Measurements from ENCODE around the gene BCL6.

The BCL6 gene

GRCh38 chr3:187792521-187792920 lies 47.3 kb upstream of the BCL6 start:
- H3K27ac ChIP-seq (ENCODE audit: low read depth, low read length), result no peak overlapping the region
- peaks cover 23% of the 10 kb centered on the region for H3K4me1 ChIP-seq (ENCODE audit: control insufficient read depth, low read length)
- no peaks in the 10 kb centered on the region for H3K79me2 ChIP-seq (ENCODE audit: control insufficient read depth, low read length)
- H3K9me2 ChIP-seq (replicated peaks; ENCODE audit: control insufficient read depth, low read length), result no peaks in the 10 kb centered on the region
- H3K4me2 ChIP-seq (ENCODE audit: low read length), result no peak overlapping the region
- no peaks in the 10 kb centered on the region for H3K9me3 ChIP-seq (ENCODE audit: control insufficient read depth, insufficient read depth, low read length)
- H3F3A ChIP-seq (ENCODE audit: control insufficient read depth, insufficient read depth), result peaks cover 11% of the 10 kb centered on the region
- TF ChIP-seq CTCF (IDR thresholded peaks at IDR 0.05; ENCODE audit: low read depth, low read length, poor library complexity, severe bottlenecking) (no peak), EZH2phosphoT487 (IDR thresholded peaks at IDR 0.05; ENCODE audit: borderline replicate concordance, low read length) (no peak)
- no peaks in the 10 kb centered on the region for H4K20me1 ChIP-seq (ENCODE audit: control insufficient read depth, insufficient read depth, low read depth, low read length)
- no peaks in the 10 kb centered on the region for H3K27me3 ChIP-seq (ENCODE audit: control insufficient read depth, low read length)
- no peaks in the 10 kb centered on the region for H3K36me3 ChIP-seq (ENCODE audit: control insufficient read depth, low read length)
- H3K4me3 ChIP-seq (ENCODE audit: low read length), result no peak overlapping the region

DNA sequence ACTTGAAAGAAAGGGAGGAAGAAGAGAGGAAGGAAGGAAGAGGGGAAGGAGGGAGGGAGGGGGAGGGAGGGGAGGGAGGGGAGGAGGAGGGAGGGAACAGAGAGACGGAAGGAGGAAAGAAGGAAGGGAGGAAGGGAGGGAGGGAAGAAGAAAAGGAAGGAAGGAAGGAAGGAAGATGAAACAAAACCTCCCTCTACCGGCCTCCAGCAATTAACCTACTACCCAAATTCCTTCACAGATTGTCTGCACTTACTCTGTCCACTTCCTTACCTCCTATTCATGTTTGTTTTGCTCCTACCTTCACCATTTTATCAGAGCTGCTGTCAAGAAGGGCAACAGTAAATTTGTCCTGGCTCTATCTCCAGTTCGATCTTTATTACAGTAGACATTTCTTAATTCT lies 44.6 kb upstream of the BCL6 start:
- H3K9me2 ChIP-seq (replicated peaks; ENCODE audit: control insufficient read depth, low read length), result no peaks in the 10 kb centered on the region
- H3F3A ChIP-seq (ENCODE audit: control insufficient read depth, insufficient read depth), result peaks cover 11% of the 10 kb centered on the region
- H3K27me3 ChIP-seq (ENCODE audit: control insufficient read depth, low read length), result no peaks in the 10 kb centered on the region
- no peak overlapping the region for H3K27ac ChIP-seq (ENCODE audit: low read depth, low read length)
- H3K4me1 ChIP-seq (ENCODE audit: control insufficient read depth, low read length), result peaks cover 23% of the 10 kb centered on the region
- H3K4me2 ChIP-seq (ENCODE audit: low read length), result peak overlapping the region; percentile 39
- H3K9me3 ChIP-seq (ENCODE audit: control insufficient read depth, insufficient read depth, low read length), result no peaks in the 10 kb centered on the region
- no peaks in the 10 kb centered on the region for H3K79me2 ChIP-seq (ENCODE audit: control insufficient read depth, low read length)
- no peaks in the 10 kb centered on the region for H4K20me1 ChIP-seq (ENCODE audit: control insufficient read depth, insufficient read depth, low read depth, low read length)
- TF ChIP-seq CTCF (IDR thresholded peaks at IDR 0.05; ENCODE audit: low read depth, low read length, poor library complexity, severe bottlenecking) (no peak), EZH2phosphoT487 (IDR thresholded peaks at IDR 0.05; ENCODE audit: borderline replicate concordance, low read length) (no peak)
- H3K4me3 ChIP-seq (ENCODE audit: low read length), result no peak overlapping the region; the same call in 1 of the 2 replicates
- no peaks in the 10 kb centered on the region for H3K36me3 ChIP-seq (ENCODE audit: control insufficient read depth, low read length)

DNA sequence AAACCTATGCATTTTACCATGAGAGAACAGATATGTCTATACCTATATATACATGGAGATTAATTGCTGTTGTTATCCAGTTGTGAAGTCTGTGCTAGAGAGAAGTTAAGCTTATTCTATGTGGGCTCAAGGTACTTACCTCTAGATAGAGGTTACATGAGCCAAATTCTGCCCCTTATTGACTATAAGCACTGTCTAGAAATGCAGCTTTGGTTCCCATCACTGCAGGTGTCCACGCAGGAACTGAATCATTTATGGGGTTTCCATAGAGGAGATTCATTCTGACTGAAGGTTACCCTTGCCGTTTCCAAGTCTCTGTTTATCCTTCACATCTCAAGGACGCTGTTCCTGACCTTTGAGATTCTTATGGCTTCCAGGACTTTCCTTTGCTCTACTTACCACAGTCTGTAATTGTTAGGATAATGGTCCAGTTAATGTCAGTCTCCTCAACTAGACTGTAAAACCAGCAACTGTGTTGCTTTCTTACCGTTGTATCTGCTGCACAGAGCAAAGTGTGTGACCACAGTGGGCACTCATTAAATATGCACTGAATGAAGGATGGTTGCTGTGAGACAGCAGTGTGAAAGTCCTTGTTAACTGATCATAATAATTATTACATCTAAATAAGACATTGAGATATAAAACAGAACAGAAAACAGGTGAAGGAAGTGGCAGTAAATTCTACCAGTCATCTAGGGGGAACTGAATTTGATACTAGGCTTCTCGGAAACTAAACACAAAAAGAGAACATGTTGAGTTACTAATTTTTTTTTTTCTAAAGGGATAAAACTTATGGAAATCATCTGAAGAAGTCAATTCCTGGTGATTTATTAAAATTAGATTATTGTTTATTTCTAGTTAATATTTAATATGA lies 44.0 kb upstream of the BCL6 start:
- no peaks in the 10 kb centered on the region for H3K9me2 ChIP-seq (replicated peaks; ENCODE audit: control insufficient read depth, low read length)
- no peaks in the 10 kb centered on the region for H3K79me2 ChIP-seq (ENCODE audit: control insufficient read depth, low read length)
- no peaks in the 10 kb centered on the region for H3K9me3 ChIP-seq (ENCODE audit: control insufficient read depth, insufficient read depth, low read length)
- H3F3A ChIP-seq (ENCODE audit: control insufficient read depth, insufficient read depth), result peaks cover 11% of the 10 kb centered on the region
- H3K36me3 ChIP-seq (ENCODE audit: control insufficient read depth, low read length), result no peaks in the 10 kb centered on the region
- H3K27me3 ChIP-seq (ENCODE audit: control insufficient read depth, low read length), result no peaks in the 10 kb centered on the region
- H3K4me1 ChIP-seq (ENCODE audit: control insufficient read depth, low read length), result peaks cover 23% of the 10 kb centered on the region
- peak overlapping the region; percentile 45 for H3K27ac ChIP-seq (ENCODE audit: low read depth, low read length)
- TF ChIP-seq EZH2phosphoT487 (IDR thresholded peaks at IDR 0.05; ENCODE audit: borderline replicate concordance, low read length), result no peak
- no peak for TF ChIP-seq CTCF (IDR thresholded peaks at IDR 0.05; ENCODE audit: low read depth, low read length, poor library complexity, severe bottlenecking)
- no peak overlapping the region; the same call in 1 of the 2 replicates for H3K4me3 ChIP-seq (ENCODE audit: low read length)
- peak overlapping the region; percentile 38 for H3K4me2 ChIP-seq (ENCODE audit: low read length)
- H4K20me1 ChIP-seq (ENCODE audit: control insufficient read depth, insufficient read depth, low read depth, low read length), result no peaks in the 10 kb centered on the region
